Spleen (tissue), 7 donors: Measurements from ENCODE around the gene WDFY2.

Source experiments
- CTCF ChIP-seq, 11 experiments: fragments of 200-600 bp in 7 of 11; fragments of 450-650 bp in 4 of 11; sonication (generic) in 4 of 11; IDR thresholded peaks in 8 of 11; conservative IDR thresholded peaks in 3 of 11; 1 replicate in 7 of 11; 2 replicates in 4 of 11; pipeline versions ENCODE4 v1.4.0 to v1.8.0; 2016 to 2021; ENCODE audit warnings: antibody characterized with exemption in 11 of 11, inconsistent platforms in 4 of 11, mild to moderate bottlenecking in 1 of 11
- POLR2A ChIP-seq, 3 donors: fragments of 450-650 bp; IDR thresholded peaks; one replicate each; pipeline ENCODE4 v1.5.1; 2017; ENCODE audit warnings: antibody characterized with exemption in 3 of 3, mild to moderate bottlenecking in 1 of 3
- POLR2AphosphoS5 ChIP-seq, 3 donors: sonication (generic); formaldehyde crosslinking; IDR thresholded peaks; one replicate each; pipeline ENCODE4 v1.5.1; 2017; ENCODE audit warnings: antibody characterized with exemption in 3 of 3
- donor health status: DM: no; HTN: no; CAD: no; lungs with moderate emphysema.
- donor health status: DM: no; HTN: no; CAD: no.
- donor health status: DM: no; HTN: no; CAD: no.

- TF ChIP-seq POLR2AphosphoS5 (IDR thresholded peaks at IDR 0.05) (no peak), CTCF (IDR thresholded peaks at IDR 0.05 in 8 of 11, conservative IDR thresholded peaks at IDR 0.05 in 3 of 11) (no peak), POLR2A (IDR thresholded peaks at IDR 0.05) (no peak)
Measured at GRCh38 chr13:51745243-51745642, 161.0 kb downstream of the WDFY2 start.
